Endothelial cell of umbilical vein (primary cell): Measurements from ENCODE around the gene ABHD8. TPM values are rescaled to one million over a fixed set of nuclear protein-coding genes. Genes with fewer than 3 reads are reported as not detected.

ENCODE experiments used
- BruUV-seq: library from RNA; stranded (reverse); fragments of 400-500 nt; replicated peaks from 2 replicates; lab custom pipeline; 2021; lab: Mats Ljungman, UMichigan
- CTCF ChIA-PET: fragments of 300-600, 350-600 bp; sonication (Branson Sonifier 250); formaldehyde crosslinking; loops from one replicate; lab custom pipeline; 2021; ENCODE audit warnings: antibody characterized with exemption, inconsistent platforms; lab: Charles Lee
- POLR2A ChIA-PET: fragments of 300-600, 350-600 bp; sonication (Branson Sonifier 250); formaldehyde crosslinking; loops from one replicate; lab custom pipeline; 2021; ENCODE audit warnings: antibody characterized with exemption, inconsistent platforms; lab: Charles Lee
- DNase-seq: peaks from one replicate; pipeline ENCODE4 v3.0.0-alpha.2; 2011; ENCODE audit warnings: low read depth, low spot score
- FAIRE-seq: peaks from 2 replicates; lab custom pipeline; 2011; peaks lifted over from hg19 to GRCh38; lab: Jason Lieb, UNC
- H2AFZ ChIP-seq: 2 replicates; pipeline ENCODE4 v1.6.0; 2012; ENCODE audit warnings: low read depth, low read length, control low read depth, inconsistent platforms
- H3K27ac ChIP-seq: 2 replicates; pipeline ENCODE4 v1.5.1; 2011; ENCODE audit warnings: low read depth, mild to moderate bottlenecking, control low read depth, low read length, moderate library complexity; ENCODE audit not compliant: insufficient read depth
- H3K27me3 ChIP-seq, 2 experiments: 2 replicates each; pipeline versions ENCODE4 v1.6.0 to v1.6.1; 2011; ENCODE audit warnings: low read length in 2 of 2, mixed read lengths in 1 of 2; ENCODE audit not compliant: control insufficient read depth in 2 of 2, insufficient read depth in 2 of 2
- H3K36me3 ChIP-seq, 2 experiments: 2 replicates in 1 of 2; 3 replicates in 1 of 2; pipeline ENCODE4 v1.5.1; 2011; ENCODE audit warnings: low read length in 2 of 2, mild to moderate bottlenecking in 1 of 2, moderate library complexity in 1 of 2; ENCODE audit not compliant: control insufficient read depth in 2 of 2, insufficient read depth in 2 of 2; ENCODE audit errors: extremely low read depth in 1 of 2
- H3K4me1 ChIP-seq: 3 replicates; pipeline ENCODE4 v1.5.1; 2011; ENCODE audit warnings: mild to moderate bottlenecking, low read length; ENCODE audit not compliant: control insufficient read depth, insufficient read depth; ENCODE audit errors: extremely low read depth
- H3K4me2 ChIP-seq: 2 replicates; pipeline ENCODE4 v1.6.1; 2011; ENCODE audit warnings: low read length, control low read depth, mixed read lengths; ENCODE audit not compliant: insufficient read depth
- H3K4me3 ChIP-seq, 3 experiments: fragments of 200-600 bp in 1 of 3; sonication (generic), shearing (Covaris generic) in 1 of 3; replicated peaks in 1 of 3; 2 replicates each; pipeline ENCODE4 v1.5.1; 2011 to 2016; ENCODE audit warnings: control low read depth in 3 of 3, low read length in 3 of 3, mild to moderate bottlenecking in 2 of 3, inconsistent platforms in 1 of 3, low read depth in 1 of 3, moderate library complexity in 1 of 3; ENCODE audit not compliant: insufficient read depth in 1 of 3
- H3K79me2 ChIP-seq: 2 replicates; pipeline ENCODE4 v1.6.0; 2012; ENCODE audit warnings: low read length, inconsistent platforms; ENCODE audit not compliant: control insufficient read depth, insufficient read depth
- H3K9ac ChIP-seq: replicated peaks from 2 replicates; pipeline ENCODE3; 2011; ENCODE audit warnings: low read length, control low read depth; ENCODE audit not compliant: insufficient read depth; ENCODE audit errors: extremely low read depth
- H3K9me1 ChIP-seq: replicated peaks from 3 replicates; pipeline ENCODE4 v1.6.0; 2011; ENCODE audit warnings: mild to moderate bottlenecking, low read length; ENCODE audit not compliant: control insufficient read depth, insufficient read depth; ENCODE audit errors: extremely low read depth
- H3K9me3 ChIP-seq: replicated peaks from 2 replicates; pipeline ENCODE4 v1.5.1; 2012; ENCODE audit warnings: low read length, inconsistent platforms; ENCODE audit not compliant: control insufficient read depth, insufficient read depth
- H4K20me1 ChIP-seq: replicated peaks from 2 replicates; pipeline ENCODE3; 2011; ENCODE audit warnings: mild to moderate bottlenecking, low read length; ENCODE audit not compliant: control insufficient read depth, insufficient read depth; ENCODE audit errors: extremely low read depth
- CTCF ChIP-seq, 2 donors: IDR thresholded peaks; 1 replicate in 1 of 2; 2 replicates in 1 of 2; pipeline ENCODE4 v1.5.1; 2011; ENCODE audit warnings: low read length in 2 of 2, mild to moderate bottlenecking in 2 of 2, moderate library complexity in 2 of 2, control low read depth in 1 of 2, inconsistent platforms in 1 of 2, low read depth in 1 of 2; ENCODE audit not compliant: insufficient read depth in 1 of 2; ENCODE audit errors: extremely low read depth in 1 of 2
- EZH2 ChIP-seq: IDR thresholded peaks from 2 replicates; pipeline ENCODE4 v1.6.1; 2012; ENCODE audit warnings: borderline replicate concordance, low read depth, mild to moderate bottlenecking, moderate library complexity, low read length, inconsistent platforms; ENCODE audit not compliant: severe bottlenecking
- FOS ChIP-seq: IDR thresholded peaks from 2 replicates; pipeline ENCODE4 v1.6.1; 2011; ENCODE audit warnings: mild to moderate bottlenecking, low read length, moderate library complexity, borderline replicate concordance; ENCODE audit not compliant: insufficient read depth
- GATA2 ChIP-seq: IDR thresholded peaks from 2 replicates; pipeline ENCODE4 v1.7.0; 2011; ENCODE audit warnings: low read depth, mild to moderate bottlenecking, moderate library complexity, mixed read lengths, low read length; ENCODE audit not compliant: insufficient read length, insufficient read depth
- JUN ChIP-seq: IDR thresholded peaks from 2 replicates; pipeline ENCODE4 v1.6.1; 2011; ENCODE audit warnings: borderline replicate concordance, low read depth; ENCODE audit not compliant: insufficient read length, insufficient read depth
- MAX ChIP-seq: IDR thresholded peaks from 2 replicates; pipeline ENCODE4 v1.6.1; 2011; ENCODE audit not compliant: insufficient read depth, insufficient read length
- MYC ChIP-seq: IDR thresholded peaks from one replicate; pipeline ENCODE4 v1.6.1; 2011; ENCODE audit warnings: mild to moderate bottlenecking, low read depth, low read length
- POLR2A ChIP-seq: IDR thresholded peaks from 2 replicates; pipeline ENCODE4 v1.6.1; 2012; ENCODE audit warnings: low read depth, mild to moderate bottlenecking, control low read depth, low read length
- POLR2AphosphoS5 ChIP-seq: IDR thresholded peaks from 2 replicates; pipeline ENCODE4 v1.6.1; 2012; ENCODE audit warnings: low read depth, mild to moderate bottlenecking, control low read depth, low read length, moderate library complexity; ENCODE audit not compliant: insufficient read depth
- dilution Hi-C: fragments of 300-500 bp; cut with MboI; formaldehyde crosslinking; loops from one replicate; pipeline ENCODE4 v1.15.0; 2019; ENCODE audit warnings: low sequenced_read_pairs; ENCODE audit not compliant: extremely low pct_ligation_motif_present
- intact Hi-C: fragments of 100-400 bp; cut with micrococcal nuclease; formaldehyde crosslinking; loops from one replicate; pipeline ENCODE4 v1.10.0; 2022
- polyA plus RNA-seq, 4 experiments: library from polyadenylated mRNA; depleted of rRNA in 3 of 4; stranded (reverse) in 3 of 4; unstranded in 1 of 4; fragments of >200 nt; gene quantifications; 2 replicates each; pipeline versions ENCODE4 v1.2.1 to v1.2.3, GENCODE V29; 2011 to 2012; ENCODE audit warnings: missing spikeins in 1 of 4
- total RNA-seq: library from RNA; stranded (reverse); gene quantifications from 2 replicates; pipeline ENCODE4 v1.2.3, GENCODE V29; 2021

The ABHD8 gene
- total and polyA plus RNA-seq, 2 donors (not counting 3 experiments of a cell fraction or from before 2014, with no cell fraction given) = 5.9 to 8.7 TPM

- TF ChIP-seq MAX (no peak), POLR2A (no peak), MYC (no peak), CTCF (IDR thresholded peaks at IDR 0.05; ENCODE audit: extremely low read depth in 1 of 2, insufficient read depth in 1 of 2, low read depth in 1 of 2, low read length in 2 of 2) (no peak), JUN (no peak), GATA2 (no peak), FOS (no peak), POLR2AphosphoS5 (no peak), EZH2 (no peak)
Measured at GRCh38 chr19:17294051-17294891, 9.0 kb downstream of the ABHD8 start.

More at GRCh38 chr19:17294051-17294891, 9.0 kb downstream of the ABHD8 start:
- Histone ChIP-seq H3K9me1 (no peaks in the 10 kb centered on the region), H3K27me3 (no peaks in the 10 kb centered on the region), H3K79me2 (no peaks in the 10 kb centered on the region), H3K27ac (no peak overlapping the region), H3K36me3 (peaks cover 0 to 3% of the 10 kb centered on the region in 2 experiments), H3K4me1 (peaks cover 12% of the 10 kb centered on the region), H3K9me3 (no peaks in the 10 kb centered on the region), H4K20me1 (no peaks in the 10 kb centered on the region), H2AFZ (no peak overlapping the region), H3K4me2 (no peak overlapping the region), H3K9ac (no peak overlapping the region), H3K4me3 (no peak overlapping the region)
- no peak for DNase-seq
- no TSS peak for BruUV-seq
- ChIA-PET CTCF (interaction anchor here (0.8 to 4.4 kb wide), 6 partner anchors 10 to 97 kb away, joined by 3 to 70 read pairs (median 9); partner anchors contain the start of genes ABHD8, ANKLE1 and MRPL34), POLR2A (no interaction called here)
- intact Hi-C loops (no loop called here), dilution Hi-C loops (no loop called here)
- peak; percentile 26 for FAIRE-seq
